ENCODE measurements around the gene EFTUD2. TPM values are rescaled to one million over a fixed set of nuclear protein-coding genes. Genes with fewer than 3 reads are reported as not detected.

EFTUD2 gene
- polyA plus RNA-seq, 1 donor, result 66.6 TPM

GRCh38 chr17:44910231-44911106, 11.2 kb upstream of the EFTUD2 start:
- DNase-seq, result no peak

- DNase-seq, result no peak
These were observed 10.5 kb upstream of the EFTUD2 start for GRCh38 chr17:44909681-44910144.

DNA sequence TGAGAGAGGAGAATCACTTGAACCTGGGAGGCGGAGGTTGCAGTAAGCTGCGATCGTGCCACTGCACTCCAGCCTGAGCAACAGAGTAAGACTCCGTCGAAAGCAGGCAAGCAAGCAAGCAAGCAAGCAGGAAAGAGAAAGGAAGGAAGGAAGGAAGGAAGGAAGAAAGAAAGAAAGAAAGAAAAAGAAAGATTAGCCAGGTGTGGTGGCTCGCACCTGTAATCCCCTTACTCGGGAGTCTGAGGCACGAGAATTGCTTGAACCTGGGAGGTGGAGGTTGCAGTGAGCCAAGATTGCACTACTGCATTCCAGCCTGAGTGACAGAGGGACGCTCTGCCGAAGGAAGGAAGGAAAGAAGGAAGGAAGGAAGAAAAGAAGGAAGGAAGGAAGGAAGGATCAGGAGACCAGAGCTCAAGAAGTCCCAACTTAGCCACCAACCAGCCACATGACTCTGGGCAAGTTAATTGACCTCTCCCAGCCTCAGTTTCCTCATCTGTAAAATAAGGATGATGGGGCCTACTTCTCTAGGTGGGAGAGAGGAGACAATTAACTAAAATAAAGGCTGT, 9.6 kb upstream of the EFTUD2 start:
- DNase-seq, result no peak

GRCh38 chr17:44907729-44908470, 8.7 kb upstream of the EFTUD2 start:
- DNase-seq, result no peak

DNA sequence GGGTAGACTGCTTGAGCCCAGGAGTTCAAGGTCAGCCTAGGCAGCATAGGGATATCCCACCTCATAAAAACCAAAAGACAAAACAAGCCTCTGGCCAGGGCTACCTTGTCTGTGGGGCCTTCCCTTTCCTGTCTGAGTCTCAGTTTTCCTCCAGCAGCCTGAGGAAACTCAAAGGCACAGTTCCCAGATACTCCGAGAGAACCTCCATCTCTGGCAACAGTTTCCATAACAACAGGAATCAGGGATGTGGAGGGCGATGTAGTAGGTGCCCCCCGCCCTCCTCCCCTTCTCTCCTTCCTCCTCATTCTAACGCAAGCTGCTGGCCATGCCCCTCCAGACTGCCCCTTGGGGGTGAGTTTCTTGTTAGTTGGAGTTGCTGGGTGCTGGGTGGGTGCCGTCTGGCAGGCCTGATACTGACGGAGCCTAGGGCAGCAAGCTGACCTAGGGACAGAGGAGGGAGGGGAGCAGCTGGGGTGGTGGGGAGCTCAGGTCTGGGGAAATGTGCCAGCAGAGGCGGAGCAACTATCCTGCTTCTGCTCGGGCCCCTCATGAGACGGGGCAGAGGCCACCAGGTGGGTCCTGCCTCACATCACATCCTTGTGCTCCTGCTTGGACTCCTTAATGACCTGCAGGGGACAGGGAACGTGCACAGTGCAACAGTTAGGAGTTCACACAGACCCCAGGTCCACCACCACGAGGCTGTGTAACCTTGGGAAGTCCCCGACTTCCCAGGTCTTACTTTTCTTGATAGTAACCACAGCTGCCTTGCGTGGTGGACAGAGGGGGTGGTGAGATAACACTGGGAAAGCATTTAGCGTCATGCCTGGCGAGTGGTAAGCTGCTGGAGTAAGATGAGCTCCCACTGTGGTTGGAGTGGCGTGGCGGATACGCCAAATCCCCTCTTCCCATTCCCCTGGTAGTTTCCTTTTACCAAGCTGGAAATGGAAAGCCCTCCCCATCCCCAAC, 7.8 kb upstream of the EFTUD2 start:
- no peak for DNase-seq

- DNase-seq, result no peak
These were observed 6.9 kb upstream of the EFTUD2 start for GRCh38 chr17:44906010-44906646.

DNA sequence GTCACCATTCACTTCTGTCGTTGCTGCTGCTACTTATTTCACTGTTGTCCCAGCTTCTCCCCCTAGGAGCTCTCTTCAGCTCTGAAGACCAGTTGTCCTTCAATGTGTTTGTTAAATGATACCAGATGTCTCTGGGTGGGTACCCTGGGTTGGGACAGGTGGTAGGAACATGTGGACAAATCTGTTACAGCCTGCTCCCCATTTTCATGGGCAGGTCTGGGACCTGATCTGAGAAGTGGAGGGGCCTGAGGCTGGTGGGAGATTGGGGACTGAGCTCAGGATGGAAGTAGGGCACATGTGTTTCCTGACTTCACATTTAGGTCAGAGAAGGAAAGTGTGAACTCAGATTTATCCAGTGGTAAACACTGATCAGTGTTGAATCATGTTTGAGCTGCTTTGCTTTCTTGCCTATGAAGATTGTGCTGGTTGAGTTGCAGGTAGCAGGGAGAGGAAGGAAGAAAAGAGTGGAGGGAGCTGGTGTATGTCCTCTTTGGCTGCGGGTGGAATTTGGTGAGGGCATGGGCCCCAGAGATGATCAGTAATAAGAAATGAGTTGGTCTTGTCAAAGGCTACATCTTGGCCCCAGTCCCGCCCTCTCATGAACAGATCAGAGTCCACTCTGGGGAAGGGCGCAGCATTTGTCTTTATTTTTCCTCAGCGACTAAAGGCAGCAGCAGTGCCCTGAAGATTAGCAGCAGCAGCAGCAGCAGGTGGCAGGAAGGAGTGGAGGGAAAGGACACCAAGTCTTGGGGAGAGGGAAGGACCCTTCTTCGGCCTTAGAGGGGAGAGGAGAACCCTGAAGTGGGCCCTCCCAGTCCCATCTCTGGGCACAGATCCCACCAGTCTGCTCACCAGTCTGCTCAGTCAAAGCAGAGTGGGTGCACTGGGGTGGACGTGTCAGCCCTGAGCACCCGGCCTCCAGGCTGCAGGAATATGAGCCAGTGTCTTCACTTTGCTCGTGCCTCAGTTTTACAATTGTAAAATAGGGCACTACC, 6.1 kb upstream of the EFTUD2 start:
- DNase-seq, result no peak

DNA sequence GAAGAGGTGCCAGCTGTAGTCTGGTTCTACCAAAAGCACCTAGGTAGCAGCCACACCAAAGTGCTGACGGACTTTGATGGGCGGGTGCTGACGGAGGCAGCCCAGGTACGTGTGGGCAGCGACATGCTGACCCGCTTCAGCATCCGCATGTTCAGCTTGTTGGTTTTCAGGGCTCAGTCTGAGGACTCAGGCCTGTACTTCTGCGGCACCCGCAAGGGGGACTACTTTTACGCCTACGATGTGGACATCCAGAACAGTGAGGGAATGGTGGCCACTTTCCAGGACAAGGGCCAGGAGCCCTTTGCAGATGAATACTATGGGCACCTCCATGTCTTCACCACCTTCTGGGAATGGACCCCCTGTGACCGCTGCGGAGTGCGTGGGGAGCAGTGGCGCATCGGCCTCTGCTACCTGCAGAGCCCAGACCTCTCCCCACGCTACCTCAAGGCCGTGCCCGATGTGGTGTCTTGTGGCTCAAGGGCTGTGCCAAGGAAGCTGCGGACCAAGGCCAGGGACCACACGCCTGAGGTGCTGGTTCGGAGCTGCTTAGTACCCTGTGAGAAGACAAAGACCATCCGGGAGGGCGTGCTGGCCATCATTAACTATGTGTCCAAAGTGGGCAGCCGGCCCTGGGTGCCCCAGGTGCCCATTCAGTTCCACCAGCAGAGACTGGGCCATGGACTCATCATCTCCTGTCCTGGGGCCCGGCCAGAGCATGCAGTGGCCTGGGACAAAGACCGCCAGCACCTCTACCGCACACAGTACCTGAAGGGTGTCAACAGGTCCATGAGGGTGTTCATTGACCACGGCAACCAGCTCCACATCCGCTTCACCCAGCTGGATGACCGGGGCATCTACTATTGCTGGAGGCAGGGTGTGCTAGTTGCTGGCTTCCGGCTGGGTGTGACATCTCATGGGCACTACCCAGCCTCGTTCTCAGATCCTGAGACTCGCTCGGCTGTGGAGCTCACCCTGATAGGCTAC, 5.0 kb upstream of the EFTUD2 start:
- DNase-seq, result no peak

DNA sequence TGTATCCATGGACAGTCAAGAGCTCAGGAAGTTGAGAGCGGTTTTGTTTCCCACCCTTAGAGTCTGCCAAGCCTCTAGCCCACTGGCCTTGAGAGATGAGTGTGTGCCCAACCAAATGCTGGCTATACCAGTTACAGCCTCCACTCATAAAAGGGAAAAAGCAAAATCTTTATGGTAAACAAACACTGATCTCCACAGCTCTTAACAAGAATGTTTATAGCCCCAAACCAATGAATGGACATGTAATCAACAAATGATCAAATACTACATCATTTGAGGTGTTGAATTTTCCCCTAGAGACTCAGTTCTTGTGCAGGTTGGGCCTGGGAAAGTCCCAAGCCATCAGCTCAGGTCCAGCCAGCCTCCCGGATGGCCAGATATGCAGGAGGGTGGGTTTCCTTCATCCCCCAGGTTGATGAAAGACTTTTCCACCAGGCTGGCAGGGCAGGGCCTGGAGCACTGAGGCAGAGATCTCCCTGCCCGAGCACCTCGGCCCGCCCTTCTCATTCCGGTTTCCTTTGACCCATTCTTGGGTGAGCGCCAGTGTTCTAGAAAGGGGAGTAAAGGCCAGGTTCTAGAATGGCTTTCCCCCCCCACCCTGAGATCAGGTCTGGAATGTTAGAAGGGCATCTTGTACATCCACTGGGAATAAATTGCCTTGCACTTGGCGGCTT, 3.9 kb upstream of the EFTUD2 start:
- no peak for DNase-seq

GRCh38 chr17:44902135-44902760, 3.0 kb upstream of the EFTUD2 start:
- DNase-seq, result no peak

- DNase-seq, result no peak
These were observed 2.2 kb upstream of the EFTUD2 start for GRCh38 chr17:44901411-44901921.

DNA sequence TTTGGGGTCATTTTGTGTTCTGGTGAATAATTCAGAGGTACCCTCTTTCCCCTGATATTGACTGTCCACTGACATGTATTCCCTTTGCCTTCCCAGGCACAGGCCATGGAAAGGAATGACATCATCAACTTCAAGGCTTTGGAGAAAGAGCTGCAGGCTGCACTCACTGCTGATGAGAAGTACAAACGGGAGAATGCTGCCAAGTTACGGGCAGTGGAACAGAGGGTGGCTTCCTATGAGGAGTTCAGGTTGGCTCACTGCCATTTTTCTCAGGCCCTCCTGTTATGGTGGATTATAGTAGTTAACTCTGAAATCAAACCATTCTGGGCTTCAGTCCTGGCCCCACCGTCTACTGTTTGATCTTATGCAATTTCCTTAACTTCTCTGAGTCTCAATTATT, 1.6 kb upstream of the EFTUD2 start:
- DNase-seq, result no peak

- DNase-seq, result no peak
These were observed 524 bp downstream of the EFTUD2 start for GRCh38 chr17:44898768-44899073.

GRCh38 chr17:44894642-44895041, 4.6 kb downstream of the EFTUD2 start:
- DNase-seq, result no peak

DNA sequence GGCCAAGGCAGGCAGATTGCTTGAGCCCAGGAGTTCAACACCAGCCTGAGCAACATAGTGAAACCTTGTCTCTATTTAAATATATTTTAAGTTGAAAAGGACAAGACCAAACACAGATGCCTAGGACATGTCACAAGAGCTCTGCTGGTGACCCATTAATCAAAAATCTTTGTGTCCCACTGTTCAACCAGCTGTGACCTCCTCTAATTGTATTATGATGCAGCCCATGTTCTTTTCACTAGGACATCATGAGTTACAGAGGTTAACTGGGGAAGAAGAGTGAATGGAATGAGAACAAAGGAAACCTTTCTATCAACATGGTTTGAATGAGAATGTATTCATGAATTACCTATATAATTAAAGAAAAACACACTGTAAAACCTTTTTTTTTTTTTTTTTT, 7.0 kb downstream of the EFTUD2 start:
- no peak for DNase-seq

GRCh38 chr17:44889003-44889402, 10.2 kb downstream of the EFTUD2 start:
- DNase-seq, result no peak

GRCh38 chr17:44887971-44888954, 11.0 kb downstream of the EFTUD2 start:
- DNase-seq, result no peak
